Testis (tissue), 2 donors: ENCODE measurements around the gene MAT2B.

Experiments
- POLR2A ChIP-seq: fragments of 450-650 bp; IDR thresholded peaks from one replicate; pipeline ENCODE4 v1.6.1; 2017; ENCODE audit warnings: antibody characterized with exemption, mild to moderate bottlenecking, moderate library complexity
- TF ChIP-seq, protein P1 (sequence below), 3 experiments: fragments of 450-650 bp in 2 of 3; fragments of 200-600 bp in 1 of 3; sonication (generic) in 1 of 3; IDR thresholded peaks; one replicate each; pipeline ENCODE4 v1.5.1; 2016 to 2019; ENCODE audit warnings: antibody characterized with exemption in 3 of 3, mild to moderate bottlenecking in 2 of 3, moderate library complexity in 1 of 3

DNA sequence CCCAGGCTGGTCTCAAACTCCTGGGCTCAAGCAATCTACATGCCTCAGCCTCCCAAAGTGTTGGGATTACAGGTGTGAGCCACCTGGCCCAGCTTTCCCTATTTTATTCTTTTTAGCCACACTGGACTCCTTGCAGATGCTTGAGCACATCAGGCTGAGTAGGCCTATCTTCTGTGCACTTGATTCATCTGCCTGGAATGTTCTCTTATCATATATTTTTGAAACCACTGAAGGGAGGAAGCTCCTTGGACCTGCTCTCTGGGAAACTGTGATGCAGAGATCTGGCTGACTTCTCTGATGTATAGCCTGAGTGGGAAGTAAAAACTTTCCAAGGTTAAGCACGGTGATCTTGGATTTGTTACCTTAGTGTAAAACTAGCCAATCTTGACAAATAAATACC lies 6.5 kb upstream of the MAT2B start:
- TF ChIP-seq, protein P1, sequence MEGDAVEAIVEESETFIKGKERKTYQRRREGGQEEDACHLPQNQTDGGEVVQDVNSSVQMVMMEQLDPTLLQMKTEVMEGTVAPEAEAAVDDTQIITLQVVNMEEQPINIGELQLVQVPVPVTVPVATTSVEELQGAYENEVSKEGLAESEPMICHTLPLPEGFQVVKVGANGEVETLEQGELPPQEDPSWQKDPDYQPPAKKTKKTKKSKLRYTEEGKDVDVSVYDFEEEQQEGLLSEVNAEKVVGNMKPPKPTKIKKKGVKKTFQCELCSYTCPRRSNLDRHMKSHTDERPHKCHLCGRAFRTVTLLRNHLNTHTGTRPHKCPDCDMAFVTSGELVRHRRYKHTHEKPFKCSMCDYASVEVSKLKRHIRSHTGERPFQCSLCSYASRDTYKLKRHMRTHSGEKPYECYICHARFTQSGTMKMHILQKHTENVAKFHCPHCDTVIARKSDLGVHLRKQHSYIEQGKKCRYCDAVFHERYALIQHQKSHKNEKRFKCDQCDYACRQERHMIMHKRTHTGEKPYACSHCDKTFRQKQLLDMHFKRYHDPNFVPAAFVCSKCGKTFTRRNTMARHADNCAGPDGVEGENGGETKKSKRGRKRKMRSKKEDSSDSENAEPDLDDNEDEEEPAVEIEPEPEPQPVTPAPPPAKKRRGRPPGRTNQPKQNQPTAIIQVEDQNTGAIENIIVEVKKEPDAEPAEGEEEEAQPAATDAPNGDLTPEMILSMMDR (IDR thresholded peaks at IDR 0.05), result no peak
- no peak for TF ChIP-seq POLR2A
